Skeletal muscle tissue (tissue), 4 donors: ENCODE measurements around the gene ANKUB1. TPM values are rescaled to one million over a fixed set of nuclear protein-coding genes. Genes with fewer than 3 reads are reported as not detected.

Source experiments
- H3K27ac ChIP-seq: one replicate; pipeline ENCODE4 v1.7.0; 2013; ENCODE audit warnings: mild to moderate bottlenecking, low read depth, low read length, inconsistent platforms
- H3K27me3 ChIP-seq, 3 donors: one replicate each; pipeline ENCODE4 v1.7.0; 2013; ENCODE audit warnings: low read length in 3 of 3; ENCODE audit not compliant: control insufficient read depth in 3 of 3, insufficient read depth in 3 of 3
- H3K36me3 ChIP-seq, 3 donors: one replicate each; pipeline ENCODE4 v1.7.0; 2013; ENCODE audit warnings: low read length in 3 of 3; ENCODE audit not compliant: control insufficient read depth in 3 of 3, insufficient read depth in 3 of 3
- H3K4me1 ChIP-seq, 3 donors: one replicate each; pipeline ENCODE4 v1.7.0; 2013; ENCODE audit warnings: low read length in 3 of 3, mild to moderate bottlenecking in 3 of 3; ENCODE audit not compliant: control insufficient read depth in 3 of 3, insufficient read depth in 3 of 3
- H3K4me3 ChIP-seq, 3 donors: one replicate each; pipeline ENCODE4 v1.7.0; 2013; ENCODE audit warnings: low read length in 3 of 3
- H3K9ac ChIP-seq, 3 donors: one replicate each; pipeline ENCODE4 v1.7.0; 2013; ENCODE audit warnings: low read length in 3 of 3, mild to moderate bottlenecking in 3 of 3, moderate library complexity in 2 of 3, low read depth in 1 of 3
- H3K9me3 ChIP-seq, 3 donors: one replicate each; pipeline ENCODE4 v1.7.0; 2013; ENCODE audit warnings: low read length in 3 of 3; ENCODE audit not compliant: control insufficient read depth in 3 of 3
- total RNA-seq: library from RNA; depleted of rRNA; stranded (reverse); fragments of >200 nt; gene quantifications from one replicate; pipeline ENCODE4 v1.2.3, GENCODE V29; 2014
- donor health status: Osteomylitis.

ANKUB1 gene
- total RNA-seq, 1 donor from 2014 or later, result not detected

- no peak overlapping the region for H3K4me3 ChIP-seq
- no peak overlapping the region for H3K9ac ChIP-seq
- no peaks in the 10 kb centered on the region for H3K36me3 ChIP-seq
- H3K9me3 ChIP-seq, result no peaks in the 10 kb centered on the region
- peaks cover 0 to 6% (median 3%) of the 10 kb centered on the region in 3 donors for H3K27me3 ChIP-seq
- H3K4me1 ChIP-seq, result no peaks in the 10 kb centered on the region
- H3K27ac ChIP-seq, result no peak overlapping the region
Measured at GRCh38 chr3:149768704-149769103, 23.6 kb downstream of the ANKUB1 start.

GRCh38 chr3:149767720-149768119, 24.6 kb downstream of the ANKUB1 start:
- Histone ChIP-seq H3K4me3 (no peak overlapping the region), H3K9ac (no peak overlapping the region), H3K9me3 (no peaks in the 10 kb centered on the region), H3K27ac (no peak overlapping the region), H3K27me3 (peaks cover 0 to 12% (median 3%) of the 10 kb centered on the region in 3 donors), H3K4me1 (no peaks in the 10 kb centered on the region), H3K36me3 (no peaks in the 10 kb centered on the region)

GRCh38 chr3:149765762-149766334, 26.5 kb downstream of the ANKUB1 start:
- peaks cover 0 to 15% (median 3%) of the 10 kb centered on the region in 3 donors for H3K27me3 ChIP-seq
- H3K36me3 ChIP-seq, result no peaks in the 10 kb centered on the region
- H3K4me1 ChIP-seq, result no peaks in the 10 kb centered on the region
- H3K9ac ChIP-seq, result no peak overlapping the region
- no peaks in the 10 kb centered on the region for H3K9me3 ChIP-seq
- no peak overlapping the region for H3K27ac ChIP-seq
- H3K4me3 ChIP-seq, result no peak overlapping the region

GRCh38 chr3:149764302-149764701, 28.1 kb downstream of the ANKUB1 start:
- Histone ChIP-seq H3K27ac (no peak overlapping the region), H3K4me1 (no peaks in the 10 kb centered on the region), H3K9me3 (no peaks in the 10 kb centered on the region), H3K4me3 (no peak overlapping the region), H3K9ac (no peak overlapping the region), H3K36me3 (no peaks in the 10 kb centered on the region), H3K27me3 (peaks cover 0 to 15% (median 3%) of the 10 kb centered on the region in 3 donors)

- no peak overlapping the region for H3K27ac ChIP-seq
- H3K4me3 ChIP-seq, result no peak overlapping the region
- peaks cover 0 to 15% (median 3%) of the 10 kb centered on the region in 3 donors for H3K27me3 ChIP-seq
- H3K36me3 ChIP-seq, result no peaks in the 10 kb centered on the region
- H3K9me3 ChIP-seq, result no peaks in the 10 kb centered on the region
- no peak overlapping the region for H3K9ac ChIP-seq
- H3K4me1 ChIP-seq, result no peaks in the 10 kb centered on the region
Measured at GRCh38 chr3:149763565-149764195, 28.7 kb downstream of the ANKUB1 start.

GRCh38 chr3:149753717-149754116, 38.6 kb downstream of the ANKUB1 start:
- Histone ChIP-seq H3K9ac (no peak overlapping the region), H3K4me3 (no peak overlapping the region), H3K27me3 (no peaks in the 10 kb centered on the region), H3K9me3 (no peaks in the 10 kb centered on the region), H3K36me3 (peaks cover 2 to 14% (median 9%) of the 10 kb centered on the region in 3 donors), H3K4me1 (peaks cover 4 to 12% (median 9%) of the 10 kb centered on the region in 3 donors), H3K27ac (no peak overlapping the region)

- Histone ChIP-seq H3K9ac (peak overlapping the region; percentile 93 to 94 (median 93)), H3K4me3 (peak overlapping the region; percentile 93 to 95 (median 94)), H3K9me3 (no peaks in the 10 kb centered on the region), H3K4me1 (peaks cover 4 to 12% (median 9%) of the 10 kb centered on the region in 3 donors), H3K27me3 (no peaks in the 10 kb centered on the region), H3K27ac (peak overlapping the region; percentile 53), H3K36me3 (peaks cover 8 to 23% (median 16%) of the 10 kb centered on the region in 3 donors)
Measured at GRCh38 chr3:149752788-149753136, 39.6 kb downstream of the ANKUB1 start.

- H3K9me3 ChIP-seq, result no peaks in the 10 kb centered on the region
- peak within 1 kb of the TSS; percentile 53 for H3K27ac ChIP-seq
- peaks cover 4 to 12% (median 9%) of the 10 kb centered on the region in 3 donors for H3K4me1 ChIP-seq
- H3K9ac ChIP-seq, result peak within 1 kb of the TSS; percentile 93 to 94 (median 93)
- peaks cover 11 to 23% (median 19%) of the 10 kb centered on the region in 3 donors for H3K36me3 ChIP-seq
- H3K4me3 ChIP-seq, result peak within 1 kb of the TSS; percentile 93 to 95 (median 94)
- H3K27me3 ChIP-seq, result no peaks in the 10 kb centered on the region
Measured at GRCh38 chr3:149752051-149752787, 40.1 kb downstream of the ANKUB1 start, which contains the start of gene COMMD2. COMMD2 (minus strand) TSS chr3:149752489; CDS start chr3:149752444, 45 bp downstream.

GRCh38 chr3:149751551-149751950, 40.8 kb downstream of the ANKUB1 start:
- H3K27me3 ChIP-seq, result no peaks in the 10 kb centered on the region
- H3K4me3 ChIP-seq, result peak overlapping the region; percentile 93 to 95 (median 94)
- peaks cover 12 to 23% (median 23%) of the 10 kb centered on the region in 3 donors for H3K36me3 ChIP-seq
- peak overlapping the region; percentile 93 to 94 (median 93) for H3K9ac ChIP-seq
- peaks cover 4 to 12% (median 9%) of the 10 kb centered on the region in 3 donors for H3K4me1 ChIP-seq
- H3K9me3 ChIP-seq, result no peaks in the 10 kb centered on the region
- H3K27ac ChIP-seq, result peak overlapping the region; percentile 53

GRCh38 chr3:149744606-149745005, 47.7 kb downstream of the ANKUB1 start:
- Histone ChIP-seq H3K27ac (no peak overlapping the region), H3K9me3 (no peaks in the 10 kb centered on the region), H3K4me1 (no peaks in the 10 kb centered on the region), H3K27me3 (no peaks in the 10 kb centered on the region), H3K4me3 (no peak overlapping the region), H3K9ac (no peak overlapping the region), H3K36me3 (peaks cover 27 to 60% (median 38%) of the 10 kb centered on the region in 3 donors)
